ENCODE results near the gene SMIM28.

DNA sequence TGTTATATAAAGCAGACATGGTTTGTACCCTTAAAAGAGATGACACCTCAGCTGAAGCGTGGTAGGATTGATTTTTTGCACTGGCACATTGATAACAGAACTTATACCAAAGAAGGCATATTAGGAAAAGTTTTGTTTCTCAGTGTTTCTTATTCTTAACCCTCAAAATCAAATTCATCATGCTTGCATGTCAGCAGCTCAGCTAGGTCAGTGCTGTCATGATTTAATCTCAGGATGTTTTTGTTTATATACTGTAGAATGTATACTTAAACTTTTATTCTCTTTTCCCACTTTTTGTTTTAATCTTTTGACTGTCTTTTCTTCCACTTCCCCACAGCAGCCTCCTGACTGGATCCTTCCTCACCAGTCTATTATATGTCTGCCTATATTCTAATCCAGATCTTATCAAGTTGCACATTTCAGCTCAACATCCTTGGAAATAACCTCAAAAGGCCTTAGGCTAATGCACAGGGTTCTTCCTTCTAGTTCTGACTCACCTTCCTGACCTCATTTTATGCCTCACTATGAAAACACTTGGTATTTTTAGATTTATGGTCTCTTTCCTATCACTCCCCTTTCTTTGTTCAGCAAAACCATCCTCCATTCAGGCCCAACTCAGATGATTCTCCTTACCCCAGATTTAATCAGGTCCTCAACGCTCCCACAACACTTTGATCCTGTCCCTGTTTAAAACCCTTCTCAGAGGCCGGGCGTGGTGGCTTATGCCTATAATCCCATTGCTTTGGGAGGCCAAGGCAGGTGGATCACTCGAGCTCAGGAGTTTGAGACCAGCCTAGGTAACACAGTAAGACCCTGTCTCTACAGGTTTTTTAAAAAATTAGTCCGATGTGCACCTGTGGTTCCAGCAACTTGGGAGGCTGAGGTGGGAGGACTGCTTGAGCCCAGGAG lies 33.5 kb downstream of the SMIM28 start:
- TF ChIP-seq, protein P1, sequence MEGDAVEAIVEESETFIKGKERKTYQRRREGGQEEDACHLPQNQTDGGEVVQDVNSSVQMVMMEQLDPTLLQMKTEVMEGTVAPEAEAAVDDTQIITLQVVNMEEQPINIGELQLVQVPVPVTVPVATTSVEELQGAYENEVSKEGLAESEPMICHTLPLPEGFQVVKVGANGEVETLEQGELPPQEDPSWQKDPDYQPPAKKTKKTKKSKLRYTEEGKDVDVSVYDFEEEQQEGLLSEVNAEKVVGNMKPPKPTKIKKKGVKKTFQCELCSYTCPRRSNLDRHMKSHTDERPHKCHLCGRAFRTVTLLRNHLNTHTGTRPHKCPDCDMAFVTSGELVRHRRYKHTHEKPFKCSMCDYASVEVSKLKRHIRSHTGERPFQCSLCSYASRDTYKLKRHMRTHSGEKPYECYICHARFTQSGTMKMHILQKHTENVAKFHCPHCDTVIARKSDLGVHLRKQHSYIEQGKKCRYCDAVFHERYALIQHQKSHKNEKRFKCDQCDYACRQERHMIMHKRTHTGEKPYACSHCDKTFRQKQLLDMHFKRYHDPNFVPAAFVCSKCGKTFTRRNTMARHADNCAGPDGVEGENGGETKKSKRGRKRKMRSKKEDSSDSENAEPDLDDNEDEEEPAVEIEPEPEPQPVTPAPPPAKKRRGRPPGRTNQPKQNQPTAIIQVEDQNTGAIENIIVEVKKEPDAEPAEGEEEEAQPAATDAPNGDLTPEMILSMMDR (IDR thresholded peaks at IDR 0.05; ENCODE audit: low read depth, low read length, poor library complexity, severe bottlenecking), result no peak
- no peak for TF ChIP-seq EZH2phosphoT487 (IDR thresholded peaks at IDR 0.05; ENCODE audit: borderline replicate concordance, low read length)
